ENCODE data around the gene FAM234B. TPM values are rescaled to one million over a fixed set of nuclear protein-coding genes. Genes with fewer than 3 reads are reported as not detected.

Gene FAM234B
- total RNA-seq, 2 donors from 2014 or later: 20.8 to 32.0 TPM

DNA sequence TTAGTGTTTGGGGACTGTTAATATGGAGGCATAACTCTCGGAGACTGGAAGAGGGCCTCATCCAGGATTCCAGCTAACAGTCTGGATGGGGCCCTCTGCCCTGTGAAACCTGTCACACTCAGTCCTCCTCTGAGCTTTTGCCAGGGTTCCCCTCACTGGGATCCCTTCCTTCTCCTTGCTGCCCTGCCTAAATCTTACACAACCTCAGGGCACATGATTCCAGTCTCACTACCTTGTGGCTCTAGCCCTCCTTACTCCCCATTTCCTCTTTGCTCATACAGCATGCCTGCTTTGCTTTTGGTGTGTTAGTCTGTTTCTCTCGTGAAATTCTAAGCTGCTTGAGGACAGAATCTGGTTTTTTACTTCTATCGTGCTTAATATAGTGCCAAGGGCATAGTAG lies 60.2 kb downstream of the FAM234B start:
- TF ChIP-seq, protein P1, sequence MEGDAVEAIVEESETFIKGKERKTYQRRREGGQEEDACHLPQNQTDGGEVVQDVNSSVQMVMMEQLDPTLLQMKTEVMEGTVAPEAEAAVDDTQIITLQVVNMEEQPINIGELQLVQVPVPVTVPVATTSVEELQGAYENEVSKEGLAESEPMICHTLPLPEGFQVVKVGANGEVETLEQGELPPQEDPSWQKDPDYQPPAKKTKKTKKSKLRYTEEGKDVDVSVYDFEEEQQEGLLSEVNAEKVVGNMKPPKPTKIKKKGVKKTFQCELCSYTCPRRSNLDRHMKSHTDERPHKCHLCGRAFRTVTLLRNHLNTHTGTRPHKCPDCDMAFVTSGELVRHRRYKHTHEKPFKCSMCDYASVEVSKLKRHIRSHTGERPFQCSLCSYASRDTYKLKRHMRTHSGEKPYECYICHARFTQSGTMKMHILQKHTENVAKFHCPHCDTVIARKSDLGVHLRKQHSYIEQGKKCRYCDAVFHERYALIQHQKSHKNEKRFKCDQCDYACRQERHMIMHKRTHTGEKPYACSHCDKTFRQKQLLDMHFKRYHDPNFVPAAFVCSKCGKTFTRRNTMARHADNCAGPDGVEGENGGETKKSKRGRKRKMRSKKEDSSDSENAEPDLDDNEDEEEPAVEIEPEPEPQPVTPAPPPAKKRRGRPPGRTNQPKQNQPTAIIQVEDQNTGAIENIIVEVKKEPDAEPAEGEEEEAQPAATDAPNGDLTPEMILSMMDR (conservative IDR thresholded peaks at IDR 0.05): no peak
- Mint-ChIP-seq H3K27me3 (ENCODE audit: insufficient read depth) (peaks cover 17% of the 10 kb centered on the region), H3K36me3 (ENCODE audit: low read depth) (no peaks in the 10 kb centered on the region), H3K4me3 (no peak overlapping the region), H3K27ac (no peak overlapping the region), H3K4me1 (peaks cover 20% of the 10 kb centered on the region), H3K9me3 (peaks cover 12% of the 10 kb centered on the region)
- Histone ChIP-seq H3K27ac (ENCODE audit: low read depth, low read length) (no peak overlapping the region), H3K36me3 (ENCODE audit: control insufficient read depth, insufficient read depth, low read length) (no peaks in the 10 kb centered on the region), H3K27me3 (ENCODE audit: control insufficient read depth, insufficient read depth, low read length, poor library complexity, severe bottlenecking) (no peaks in the 10 kb centered on the region), H3K9me3 (ENCODE audit: control insufficient read depth, low read length) (peaks cover 7% of the 10 kb centered on the region), H3K4me3 (ENCODE audit: low read length) (no peak overlapping the region), H3K9ac (ENCODE audit: extremely low read depth, low read length, poor library complexity, severe bottlenecking) (no peak overlapping the region), H3K4me1 (ENCODE audit: control insufficient read depth, insufficient read depth, low read length) (peaks cover 9% of the 10 kb centered on the region)
- 80 to 98% methylated on average over 1 to 3 of the region's 3 CpGs for WGBS, 2 experiments (ENCODE audit: insufficient coverage in 1 of 2, insufficient read length in 1 of 2)
- DNase-seq: no peak

DNA sequence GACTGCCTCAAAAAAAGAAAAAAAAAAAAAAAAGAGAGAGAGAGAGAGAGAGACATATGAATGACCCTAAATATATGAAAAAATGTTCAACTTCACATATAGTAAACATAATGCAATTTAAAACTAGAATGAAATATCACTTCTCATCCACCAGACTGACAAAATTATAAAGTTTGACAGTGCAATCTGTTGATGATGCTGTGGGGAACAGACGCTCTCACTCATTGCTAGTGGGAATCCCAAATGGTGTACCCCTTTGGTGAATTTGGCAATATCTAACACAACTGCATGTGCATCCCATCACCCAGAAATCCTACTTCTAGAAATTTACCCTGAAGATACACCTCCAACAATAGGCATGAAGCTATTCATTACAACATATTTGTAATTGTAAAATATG lies 61.6 kb downstream of the FAM234B start:
- Mint-ChIP-seq H3K27me3 (ENCODE audit: insufficient read depth) (peaks cover 17% of the 10 kb centered on the region), H3K9me3 (peaks cover 12% of the 10 kb centered on the region), H3K4me1 (peaks cover 11% of the 10 kb centered on the region), H3K27ac (no peak overlapping the region), H3K4me3 (no peak overlapping the region), H3K36me3 (ENCODE audit: low read depth) (no peaks in the 10 kb centered on the region)
- Histone ChIP-seq H3K9me3 (ENCODE audit: control insufficient read depth, low read length) (peaks cover 7% of the 10 kb centered on the region), H3K27me3 (ENCODE audit: control insufficient read depth, insufficient read depth, low read length, poor library complexity, severe bottlenecking) (no peaks in the 10 kb centered on the region), H3K36me3 (ENCODE audit: control insufficient read depth, insufficient read depth, low read length) (no peaks in the 10 kb centered on the region), H3K4me3 (ENCODE audit: low read length) (no peak overlapping the region), H3K9ac (ENCODE audit: extremely low read depth, low read length, poor library complexity, severe bottlenecking) (no peak overlapping the region), H3K4me1 (ENCODE audit: control insufficient read depth, insufficient read depth, low read length) (peaks cover 6% of the 10 kb centered on the region), H3K27ac (ENCODE audit: low read depth, low read length) (no peak overlapping the region)
- TF ChIP-seq, protein P1 (conservative IDR thresholded peaks at IDR 0.05): no peak
- no peak for DNase-seq
- 80% methylated on average over 1 of the region's 1 CpG; no CpG with 5 or more reads in 1 of the 2 experiments for WGBS, 2 experiments (ENCODE audit: insufficient coverage in 1 of 2, insufficient read length in 1 of 2)

DNA sequence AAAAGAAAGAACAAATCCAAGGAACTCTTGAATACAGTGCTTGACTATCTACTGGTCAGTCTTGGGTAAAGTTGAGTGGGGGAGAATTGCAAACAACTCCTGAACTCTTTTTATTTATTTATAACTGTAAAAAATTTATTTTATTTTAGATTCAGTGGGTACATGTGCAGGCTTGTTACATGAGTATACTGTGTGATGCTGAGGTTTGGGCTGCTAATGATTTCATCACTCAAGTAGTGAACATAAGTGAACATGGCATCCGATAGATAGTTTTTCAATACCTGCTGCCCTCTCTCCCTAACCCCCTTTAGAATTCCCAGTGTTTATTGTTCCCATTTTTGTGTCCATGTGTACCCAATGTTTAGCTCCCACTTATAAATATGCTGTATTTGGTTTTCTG lies 62.5 kb downstream of the FAM234B start:
- Mint-ChIP-seq H3K4me1 (peaks cover 8% of the 10 kb centered on the region), H3K36me3 (ENCODE audit: low read depth) (no peaks in the 10 kb centered on the region)
- 71 to 100% methylated on average over 1 of the region's 1 CpG for WGBS, 2 experiments (ENCODE audit: insufficient coverage in 1 of 2, insufficient read length in 1 of 2)

More for the DNA sequence above, 62.5 kb downstream of the FAM234B start:
- peaks cover 17% of the 10 kb centered on the region for H3K27me3 Mint-ChIP-seq (ENCODE audit: insufficient read depth)
- H3K9me3 Mint-ChIP-seq: peaks cover 13% of the 10 kb centered on the region
- no peaks in the 10 kb centered on the region for H3K27me3 ChIP-seq (ENCODE audit: control insufficient read depth, insufficient read depth, low read length, poor library complexity, severe bottlenecking)
- H3K27ac ChIP-seq (ENCODE audit: low read depth, low read length): no peak overlapping the region
- H3K4me1 ChIP-seq (ENCODE audit: control insufficient read depth, insufficient read depth, low read length): peaks cover 5% of the 10 kb centered on the region
- no peaks in the 10 kb centered on the region for H3K36me3 ChIP-seq (ENCODE audit: control insufficient read depth, insufficient read depth, low read length)
- no peak overlapping the region for H3K4me3 Mint-ChIP-seq
- no peak overlapping the region for H3K9ac ChIP-seq (ENCODE audit: extremely low read depth, low read length, poor library complexity, severe bottlenecking)
- TF ChIP-seq, protein P1 (conservative IDR thresholded peaks at IDR 0.05): no peak
- no peak overlapping the region for H3K27ac Mint-ChIP-seq
- H3K4me3 ChIP-seq (ENCODE audit: low read length): no peak overlapping the region
- no peak for DNase-seq
- peaks cover 8% of the 10 kb centered on the region for H3K9me3 ChIP-seq (ENCODE audit: control insufficient read depth, low read length)

Measured in endodermal cell (in vitro differentiated cells).